H9 (cell line): ENCODE data around the gene PPP3CA. TPM values are rescaled to one million over a fixed set of nuclear protein-coding genes. Genes with fewer than 3 reads are reported as not detected.
A peak's percentile ranks its signal among the peaks of the same experiment; 100 is the strongest.

Experiments used
- DNase-seq: peaks from one replicate; pipeline ENCODE4 v3.0.0-alpha.2; 2017
- H2AFZ ChIP-seq: one replicate; pipeline ENCODE4 v1.6.1; 2013; ENCODE audit warnings: mild to moderate bottlenecking, low read length, control low read depth, moderate library complexity
- H2AK5ac ChIP-seq: 2 replicates; pipeline ENCODE4 v1.6.1; 2013; ENCODE audit warnings: low read length, control low read depth, mixed read lengths; ENCODE audit not compliant: insufficient read length
- H2BK120ac ChIP-seq: one replicate; pipeline ENCODE4 v1.6.1; 2013; ENCODE audit warnings: low read depth, mild to moderate bottlenecking, low read length, control low read depth, inconsistent platforms; ENCODE audit not compliant: poor library complexity, severe bottlenecking
- H2BK12ac ChIP-seq: 2 replicates; pipeline ENCODE4 v1.6.1; 2013; ENCODE audit warnings: low read length, control low read depth, mixed read lengths, low read depth; ENCODE audit not compliant: insufficient read length
- H2BK15ac ChIP-seq: 2 replicates; pipeline ENCODE4 v1.6.1; 2013; ENCODE audit warnings: low read depth, low read length, control low read depth
- H2BK20ac ChIP-seq: one replicate; pipeline ENCODE4 v1.6.1; 2013; ENCODE audit warnings: low read depth, mild to moderate bottlenecking, low read length, control low read depth, inconsistent platforms; ENCODE audit not compliant: poor library complexity, severe bottlenecking
- H2BK5ac ChIP-seq: 2 replicates; pipeline ENCODE4 v1.6.1; 2013; ENCODE audit warnings: low read length, control low read depth, mixed read lengths; ENCODE audit not compliant: insufficient read length
- H3K14ac ChIP-seq: 2 replicates; pipeline ENCODE4 v1.6.1; 2013; ENCODE audit warnings: low read length, control low read depth; ENCODE audit not compliant: insufficient read depth
- H3K18ac ChIP-seq: 2 replicates; pipeline ENCODE4 v1.6.1; 2013; ENCODE audit warnings: low read depth, mild to moderate bottlenecking, mixed read lengths, low read length, control low read depth; ENCODE audit not compliant: insufficient read length
- H3K23ac ChIP-seq: 2 replicates; pipeline ENCODE4 v1.6.1; 2013; ENCODE audit warnings: low read length, control low read depth, mixed read lengths, low read depth; ENCODE audit not compliant: insufficient read length
- H3K23me2 ChIP-seq: 2 replicates; pipeline ENCODE4 v1.6.1; 2013; ENCODE audit warnings: low read depth, mild to moderate bottlenecking, mixed read lengths, low read length, control low read depth; ENCODE audit not compliant: insufficient read length, poor library complexity, severe bottlenecking
- H3K27ac ChIP-seq: 2 replicates; pipeline ENCODE4 v1.5.1; 2013; ENCODE audit warnings: low read length, control low read depth, mixed read lengths, low read depth; ENCODE audit not compliant: insufficient read length
- H3K27me3 ChIP-seq: 2 replicates; pipeline ENCODE4 v1.6.1; 2013; ENCODE audit warnings: low read length, control low read depth, inconsistent platforms; ENCODE audit not compliant: insufficient read depth
- H3K4ac ChIP-seq: 2 replicates; pipeline ENCODE4 v1.6.1; 2013; ENCODE audit warnings: low read depth, mild to moderate bottlenecking, control low read depth, inconsistent platforms, low read length, moderate library complexity
- H3K4me1 ChIP-seq: 2 replicates; pipeline ENCODE4 v1.6.1; 2013; ENCODE audit warnings: low read length, control low read depth, inconsistent platforms; ENCODE audit not compliant: insufficient read depth
- H3K4me2 ChIP-seq: 2 replicates; pipeline ENCODE4 v1.6.1; 2013; ENCODE audit warnings: low read length, control low read depth, mixed read lengths; ENCODE audit not compliant: insufficient read length, insufficient read depth
- H3K56ac ChIP-seq: 2 replicates; pipeline ENCODE4 v1.6.1; 2013; ENCODE audit warnings: low read depth, mild to moderate bottlenecking, mixed read lengths, low read length, control low read depth; ENCODE audit not compliant: insufficient read length
- H3K79me1 ChIP-seq: 2 replicates; pipeline ENCODE4 v1.6.1; 2013; ENCODE audit warnings: low read depth, mild to moderate bottlenecking, moderate library complexity, low read length, control low read depth, inconsistent platforms; ENCODE audit not compliant: insufficient read depth, poor library complexity, severe bottlenecking
- H3K79me2 ChIP-seq: 2 replicates; pipeline ENCODE4 v1.6.1; 2013; ENCODE audit warnings: low read length, control low read depth, inconsistent platforms; ENCODE audit not compliant: insufficient read depth
- H3K9ac ChIP-seq: 2 replicates; pipeline ENCODE4 v1.6.1; 2013; ENCODE audit warnings: low read length, control low read depth, mixed read lengths; ENCODE audit not compliant: insufficient read length; ENCODE audit errors: extremely low read depth
- H3K9me3 ChIP-seq: one replicate; pipeline ENCODE4 v1.6.1; 2013; ENCODE audit warnings: low read depth, low read length, inconsistent platforms; ENCODE audit not compliant: control insufficient read depth
- H3T11ph ChIP-seq: one replicate; pipeline ENCODE4 v1.6.1; 2013; ENCODE audit warnings: mild to moderate bottlenecking, low read length, control low read depth, inconsistent platforms
- H4K20me1 ChIP-seq: one replicate; pipeline ENCODE4 v1.6.1; 2013; ENCODE audit not compliant: control insufficient read depth, insufficient read length, insufficient read depth
- H4K5ac ChIP-seq: 2 replicates; pipeline ENCODE4 v1.6.1; 2013; ENCODE audit warnings: low read depth, mild to moderate bottlenecking, mixed read lengths, low read length, control low read depth; ENCODE audit not compliant: insufficient read length
- H4K8ac ChIP-seq: replicated peaks from 2 replicates; pipeline ENCODE4 v1.6.1; 2013; ENCODE audit warnings: low read length, control low read depth, mixed read lengths, low read depth; ENCODE audit not compliant: insufficient read length
- H4K91ac ChIP-seq: 2 replicates; pipeline ENCODE4 v1.6.1; 2013; ENCODE audit warnings: low read depth, mild to moderate bottlenecking, moderate library complexity, mixed read lengths, low read length, control low read depth; ENCODE audit not compliant: insufficient read length
- H3K27ac Mint-ChIP-seq, 3 experiments: 2 replicates in 2 of 3; 3 replicates in 1 of 3; pipeline ENCODE4 v1.8.0; 2020 to 2021; ENCODE audit warnings: mixed read lengths in 3 of 3, mild to moderate bottlenecking in 1 of 3, moderate library complexity in 1 of 3
- H3K27me3 Mint-ChIP-seq: 2 replicates; pipeline ENCODE4 v1.8.0; 2021; ENCODE audit warnings: low read depth, mild to moderate bottlenecking, moderate library complexity, mixed read lengths
- H3K36me3 Mint-ChIP-seq, 3 experiments: 2 replicates in 2 of 3; 3 replicates in 1 of 3; pipeline ENCODE4 v1.8.0; 2020 to 2021; ENCODE audit warnings: low read depth in 3 of 3, mixed read lengths in 3 of 3; ENCODE audit not compliant: insufficient read depth in 1 of 3
- H3K4me1 Mint-ChIP-seq, 2 experiments: 2 replicates each; pipeline ENCODE4 v1.8.0; 2020; ENCODE audit warnings: mixed read lengths in 2 of 2
- H3K4me3 Mint-ChIP-seq, 2 experiments: 2 replicates in 1 of 2; 3 replicates in 1 of 2; pipeline ENCODE4 v1.8.0; 2020 to 2021; ENCODE audit warnings: mild to moderate bottlenecking in 2 of 2, mixed read lengths in 2 of 2, moderate library complexity in 1 of 2
- H3K9me3 Mint-ChIP-seq, 2 experiments: 2 replicates in 1 of 2; 3 replicates in 1 of 2; pipeline ENCODE4 v1.8.0; 2020; ENCODE audit warnings: mild to moderate bottlenecking in 2 of 2, mixed read lengths in 2 of 2, moderate library complexity in 1 of 2
- WGBS: extraction: QIAGEN DNeasy Blood & Tissue Kit; methylation state at CpG from one replicate; pipeline ENCODE4 v1.1.7; 2013; ENCODE audit warnings: missing lambda C conversion rate, low lambda C conversion rate, mixed read lengths; ENCODE audit not compliant: insufficient read length; ENCODE audit errors: extremely low coverage; 5-methylcytosine and 5-hydroxymethylcytosine counted together
- total RNA-seq: library from RNA; stranded (reverse); gene quantifications from 2 replicates; pipeline ENCODE4 v1.2.1, GENCODE V29; 2021
- TF ChIP-seq, protein P1 (sequence below): fragments of 200-600 bp; sonication (generic); conservative IDR thresholded peaks from 3 replicates; pipeline ENCODE4 v1.8.0; 2021; ENCODE audit warnings: antibody characterized with exemption, mild to moderate bottlenecking

PPP3CA gene
- total RNA-seq, 1 experiment from 2014 or later, result 16.8 TPM

DNA sequence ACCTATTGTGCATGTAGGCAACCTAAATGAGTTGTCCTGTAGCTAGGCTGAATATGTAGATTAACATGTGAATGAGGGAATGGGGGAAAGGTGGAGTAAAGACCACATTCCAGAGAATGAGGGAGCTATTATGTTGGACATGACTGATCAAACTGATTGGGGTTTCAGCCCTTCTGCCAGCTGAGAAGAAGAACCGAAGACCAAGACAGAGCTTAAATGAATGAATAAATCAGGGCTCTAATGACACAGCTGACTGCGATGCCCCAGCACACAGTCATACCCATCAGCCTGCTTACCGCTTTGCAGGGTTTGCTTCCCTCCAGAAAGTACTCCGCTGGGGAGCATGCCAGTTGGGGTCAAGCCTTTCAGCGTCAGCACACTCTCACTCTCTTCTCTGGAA lies 315.4 kb downstream of the PPP3CA start:
- Histone ChIP-seq H2BK20ac (no peak overlapping the region), H2BK15ac (no peak overlapping the region), H3K56ac (no peak overlapping the region), H3K9me3 (no peaks in the 10 kb centered on the region), H3K23ac (no peak overlapping the region), H3K79me1 (no peaks in the 10 kb centered on the region), H4K5ac (no peak overlapping the region), H2AK5ac (no peak overlapping the region), H4K20me1 (no peaks in the 10 kb centered on the region), H2BK12ac (no peak overlapping the region), H3T11ph (no peak overlapping the region), H4K8ac (no peak overlapping the region), H3K4me1 (peaks cover 6% of the 10 kb centered on the region; the same call in 1 of the 2 replicates), H3K23me2 (no peaks in the 10 kb centered on the region), H3K4me2 (peak overlapping the region; percentile 48), H3K27ac (peak overlapping the region; percentile 55), H3K79me2 (no peaks in the 10 kb centered on the region), H2BK120ac (no peak overlapping the region), H4K91ac (no peak overlapping the region), H2BK5ac (no peak overlapping the region), H3K9ac (no peak overlapping the region), H3K4ac (no peak overlapping the region), H3K27me3 (no peaks in the 10 kb centered on the region; the same call in 1 of the 2 replicates), H3K18ac (peak overlapping the region; percentile 8), H2AFZ (no peak overlapping the region), H3K14ac (no peak overlapping the region)
- Mint-ChIP-seq H3K4me1 (peaks cover 54 to 63% of the 10 kb centered on the region in 2 experiments), H3K9me3 (no peaks in the 10 kb centered on the region), H3K4me3 (peak overlapping the region; percentile 42 to 69), H3K27ac (peak overlapping the region; percentile 94 to 98 (median 97)), H3K36me3 (peaks cover 0 to 4% (median 0%) of the 10 kb centered on the region in 3 experiments; a peak in 2 of 7 replicates), H3K27me3 (no peaks in the 10 kb centered on the region)
- no CpG with 5 or more reads among the region's 5 CpGs for WGBS
- TF ChIP-seq, protein P1, sequence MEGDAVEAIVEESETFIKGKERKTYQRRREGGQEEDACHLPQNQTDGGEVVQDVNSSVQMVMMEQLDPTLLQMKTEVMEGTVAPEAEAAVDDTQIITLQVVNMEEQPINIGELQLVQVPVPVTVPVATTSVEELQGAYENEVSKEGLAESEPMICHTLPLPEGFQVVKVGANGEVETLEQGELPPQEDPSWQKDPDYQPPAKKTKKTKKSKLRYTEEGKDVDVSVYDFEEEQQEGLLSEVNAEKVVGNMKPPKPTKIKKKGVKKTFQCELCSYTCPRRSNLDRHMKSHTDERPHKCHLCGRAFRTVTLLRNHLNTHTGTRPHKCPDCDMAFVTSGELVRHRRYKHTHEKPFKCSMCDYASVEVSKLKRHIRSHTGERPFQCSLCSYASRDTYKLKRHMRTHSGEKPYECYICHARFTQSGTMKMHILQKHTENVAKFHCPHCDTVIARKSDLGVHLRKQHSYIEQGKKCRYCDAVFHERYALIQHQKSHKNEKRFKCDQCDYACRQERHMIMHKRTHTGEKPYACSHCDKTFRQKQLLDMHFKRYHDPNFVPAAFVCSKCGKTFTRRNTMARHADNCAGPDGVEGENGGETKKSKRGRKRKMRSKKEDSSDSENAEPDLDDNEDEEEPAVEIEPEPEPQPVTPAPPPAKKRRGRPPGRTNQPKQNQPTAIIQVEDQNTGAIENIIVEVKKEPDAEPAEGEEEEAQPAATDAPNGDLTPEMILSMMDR, result no peak
- DNase-seq, result peak; percentile 63
